AG04449 (cell line): Measurements from ENCODE around the gene NRCAM.

Experiments
- CTCF ChIA-PET: fragments of 350-600 bp; formaldehyde crosslinking; extraction: SDS; loops from one replicate; lab custom pipeline; 2021; ENCODE audit warnings: antibody characterized with exemption; lab: Yijun Ruan, JAX
- POLR2A ChIA-PET: fragments of 400-600, 350-600 bp; formaldehyde crosslinking; extraction: SDS; loops from one replicate; lab custom pipeline; 2020; ENCODE audit warnings: antibody characterized with exemption, inconsistent platforms; lab: Yijun Ruan, JAX
- DNase-seq: peaks from one replicate; pipeline ENCODE4 v3.0.0-alpha.2; 2010; ENCODE audit warnings: low read depth, low spot score
- H3K4me3 ChIP-seq: 2 replicates; pipeline ENCODE4 v1.5.1; 2011; ENCODE audit warnings: low read depth, mild to moderate bottlenecking, control low read depth, low read length
- TF ChIP-seq, protein P1 (sequence below): IDR thresholded peaks from one replicate; pipeline ENCODE4 v1.5.1; 2011; ENCODE audit warnings: mild to moderate bottlenecking, moderate library complexity, low read length, control low read depth, inconsistent platforms; ENCODE audit not compliant: insufficient read depth; ENCODE audit errors: missing control alignments

Gene NRCAM

DNA sequence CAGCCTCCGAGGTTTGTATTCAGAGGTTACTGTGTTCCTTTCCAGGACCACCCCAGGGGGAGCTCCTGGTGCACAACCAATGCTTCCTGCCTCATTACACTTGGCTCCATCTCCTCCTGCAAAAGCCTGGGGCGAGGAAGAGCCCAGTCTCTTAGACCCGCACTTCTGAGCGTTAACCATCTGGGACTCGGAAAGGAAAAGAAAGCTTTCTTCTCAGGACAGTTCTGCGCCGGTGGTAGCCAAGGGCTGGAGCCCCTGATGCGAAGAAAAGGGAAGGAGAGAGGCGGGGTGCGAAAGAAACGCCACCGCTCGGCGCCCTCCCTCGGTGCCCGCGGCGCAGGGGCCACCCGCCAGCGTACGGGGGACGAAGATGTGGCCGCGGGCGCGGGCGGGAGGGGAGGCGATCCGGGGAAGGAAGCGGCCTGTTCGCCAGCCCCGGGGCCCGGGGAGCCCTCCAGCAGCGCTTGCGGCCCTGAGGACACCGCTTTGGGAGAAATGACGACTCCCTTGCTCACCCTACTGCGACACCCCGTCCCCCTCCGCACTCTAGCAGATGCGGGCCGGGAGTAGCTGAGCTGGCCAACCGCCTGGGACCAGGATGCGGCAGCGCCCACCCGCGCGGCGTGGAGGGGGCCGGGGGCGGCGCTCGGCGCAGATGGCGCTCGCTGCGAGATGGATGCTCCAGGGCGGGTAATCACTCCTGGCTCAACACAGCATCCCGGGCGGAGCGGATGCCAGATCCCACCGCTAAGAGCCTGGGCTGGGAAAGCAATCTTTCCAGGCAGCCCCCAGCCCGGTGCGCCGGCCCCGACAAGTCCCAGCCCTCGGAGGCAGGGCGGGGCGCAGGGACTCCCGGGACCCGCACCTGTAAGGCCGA is 1.3 kb downstream of the NRCAM start:
- peak overlapping the region; percentile 52 for H3K4me3 ChIP-seq
- ChIA-PET POLR2A (no interaction called here), CTCF (interaction anchor here (1.3 to 6.0 kb wide), 3 partner anchors 42 to 271 kb away, joined by 3 to 42 read pairs (median 24); no protein-coding TSS in a partner anchor)
- no peak for DNase-seq
- TF ChIP-seq, protein P1, sequence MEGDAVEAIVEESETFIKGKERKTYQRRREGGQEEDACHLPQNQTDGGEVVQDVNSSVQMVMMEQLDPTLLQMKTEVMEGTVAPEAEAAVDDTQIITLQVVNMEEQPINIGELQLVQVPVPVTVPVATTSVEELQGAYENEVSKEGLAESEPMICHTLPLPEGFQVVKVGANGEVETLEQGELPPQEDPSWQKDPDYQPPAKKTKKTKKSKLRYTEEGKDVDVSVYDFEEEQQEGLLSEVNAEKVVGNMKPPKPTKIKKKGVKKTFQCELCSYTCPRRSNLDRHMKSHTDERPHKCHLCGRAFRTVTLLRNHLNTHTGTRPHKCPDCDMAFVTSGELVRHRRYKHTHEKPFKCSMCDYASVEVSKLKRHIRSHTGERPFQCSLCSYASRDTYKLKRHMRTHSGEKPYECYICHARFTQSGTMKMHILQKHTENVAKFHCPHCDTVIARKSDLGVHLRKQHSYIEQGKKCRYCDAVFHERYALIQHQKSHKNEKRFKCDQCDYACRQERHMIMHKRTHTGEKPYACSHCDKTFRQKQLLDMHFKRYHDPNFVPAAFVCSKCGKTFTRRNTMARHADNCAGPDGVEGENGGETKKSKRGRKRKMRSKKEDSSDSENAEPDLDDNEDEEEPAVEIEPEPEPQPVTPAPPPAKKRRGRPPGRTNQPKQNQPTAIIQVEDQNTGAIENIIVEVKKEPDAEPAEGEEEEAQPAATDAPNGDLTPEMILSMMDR, result no peak

DNA sequence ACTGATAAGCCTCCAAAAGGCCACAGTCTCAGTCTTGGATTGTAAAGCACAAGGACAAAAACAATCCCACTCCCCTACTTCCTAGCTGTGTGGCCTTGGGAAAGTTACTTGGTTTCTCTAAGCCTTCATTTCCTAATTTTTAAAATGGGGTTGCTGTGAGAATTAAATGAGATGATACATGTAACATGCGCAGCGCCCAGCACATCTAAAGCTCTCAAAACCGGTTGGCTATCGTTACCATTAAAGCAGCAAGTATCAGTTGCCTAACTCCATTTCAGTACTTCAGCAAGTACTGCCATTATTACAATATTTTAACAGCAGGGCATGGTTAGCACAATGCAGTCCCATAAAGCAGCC is 1.9 kb downstream of the NRCAM start:
- H3K4me3 ChIP-seq, result peak overlapping the region; percentile 52
- no peak for DNase-seq
- ChIA-PET CTCF (interaction anchor here (1.3 to 6.0 kb wide), 3 partner anchors 42 to 271 kb away, joined by 3 to 42 read pairs (median 24); no protein-coding TSS in a partner anchor), POLR2A (no interaction called here)
- TF ChIP-seq, protein P1, result no peak

DNA sequence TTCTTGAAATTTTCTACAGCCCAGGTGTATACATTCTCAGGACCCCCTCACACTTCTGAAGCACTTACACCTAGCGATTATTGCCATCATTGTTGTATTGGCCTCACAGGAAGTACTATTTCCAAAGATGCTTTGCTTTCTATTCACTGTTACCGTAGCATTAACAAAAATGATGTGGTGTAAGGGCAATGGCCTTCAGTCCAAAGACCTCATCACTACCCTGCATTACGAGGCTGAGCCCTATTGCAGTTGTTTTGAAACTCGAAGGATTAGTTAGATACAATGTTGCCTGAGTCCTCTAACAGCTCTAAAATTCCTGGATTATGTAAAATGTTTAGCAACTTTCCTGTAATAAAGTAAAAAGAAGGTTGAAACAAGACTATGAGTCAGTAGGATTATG is 2.9 kb downstream of the NRCAM start:
- ChIA-PET CTCF (interaction anchor here (1.0 to 6.0 kb wide), 7 partner anchors 10 to 275 kb away, joined by 3 to 42 read pairs (median 6); no protein-coding TSS in a partner anchor), POLR2A (no interaction called here)
- TF ChIP-seq, protein P1, result no peak
- DNase-seq, result no peak
- no peak overlapping the region for H3K4me3 ChIP-seq

DNA sequence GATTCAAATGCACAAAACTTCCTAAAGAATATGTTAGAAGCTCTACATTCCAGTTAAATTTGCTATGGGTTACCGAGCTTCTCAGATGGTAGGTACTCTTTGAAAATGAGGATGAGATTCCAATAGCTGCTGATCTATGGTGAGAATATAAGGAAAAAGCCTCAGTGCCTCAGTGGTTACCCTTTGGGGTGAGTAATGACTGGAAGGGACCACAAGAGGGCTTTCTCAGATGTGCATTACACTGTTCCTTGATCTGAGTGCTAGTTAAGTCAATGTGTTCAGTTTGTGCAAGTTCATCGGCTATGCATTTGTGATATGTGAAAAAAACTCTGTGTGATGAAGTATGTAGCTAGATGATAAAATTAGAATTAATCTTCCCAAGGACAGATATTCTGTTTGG is 3.5 kb downstream of the NRCAM start:
- H3K4me3 ChIP-seq, result no peak overlapping the region
- ChIA-PET CTCF (interaction anchor here (0.9 to 6.0 kb wide), 11 partner anchors 10 to 274 kb away, joined by 3 to 42 read pairs (median 3); no protein-coding TSS in a partner anchor), POLR2A (no interaction called here)
- TF ChIP-seq, protein P1, result peak; percentile 46
- DNase-seq, result no peak

DNA sequence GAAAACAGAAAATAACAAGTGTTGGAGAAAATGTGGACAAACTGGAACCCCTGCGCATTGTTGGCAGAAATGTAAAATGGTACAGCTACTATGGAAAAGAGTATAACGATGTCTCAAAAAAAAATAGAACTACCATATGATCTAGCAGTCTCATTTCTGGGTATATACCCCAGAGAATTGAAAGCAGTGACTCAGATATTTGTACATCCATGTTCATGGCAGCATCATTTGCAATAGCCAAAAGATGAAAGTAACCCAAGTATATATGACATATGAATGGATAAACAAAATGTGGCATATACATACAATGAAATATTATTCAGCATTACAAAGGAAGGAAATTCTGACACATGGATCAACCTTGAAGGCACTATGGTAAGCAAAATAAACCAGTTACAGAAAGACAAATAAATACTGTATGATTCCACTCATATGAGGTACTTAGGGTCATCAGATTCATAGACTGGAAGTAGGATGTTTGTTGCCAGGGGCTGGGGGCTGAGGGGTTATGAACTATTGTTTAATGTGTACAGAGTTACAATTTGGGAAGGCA is 4.9 kb downstream of the NRCAM start:
- TF ChIP-seq, protein P1, result no peak
- CTCF ChIA-PET, result no interaction called here
- no peak for DNase-seq
- H3K4me3 ChIP-seq, result no peak overlapping the region
- POLR2A ChIA-PET, result no interaction called here

DNA sequence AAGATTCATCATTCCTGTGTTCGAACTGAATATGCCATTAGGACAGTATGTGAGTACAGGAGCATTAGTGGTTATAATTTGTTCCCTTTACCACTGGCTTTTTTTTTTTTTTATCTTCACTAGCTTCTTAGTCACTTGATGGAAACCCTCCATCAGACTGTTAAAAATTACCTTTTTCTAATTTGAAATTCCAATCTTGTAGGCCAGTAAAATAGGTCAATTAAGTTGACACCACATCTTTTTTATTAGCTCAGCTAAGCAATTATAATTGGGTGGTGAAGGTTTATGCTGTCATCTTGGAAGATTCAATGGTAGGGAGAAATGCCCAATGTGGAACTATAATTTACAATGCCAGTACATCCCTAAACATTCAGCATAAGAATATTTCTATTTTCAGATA is 6.1 kb downstream of the NRCAM start:
- CTCF ChIA-PET, result interaction anchor here (1.0 kb wide), 1 partner anchor 11 kb away, joined by 3 read pairs; no protein-coding TSS in a partner anchor
- DNase-seq, result no peak
- H3K4me3 ChIP-seq, result no peak overlapping the region
- POLR2A ChIA-PET, result no interaction called here
- TF ChIP-seq, protein P1, result no peak
